Measurements from ENCODE around the gene MYBBP1A.

GRCh38 chr17:4527134-4527533, 28.1 kb downstream of the MYBBP1A start:
- TF ChIP-seq CTCF (IDR thresholded peaks at IDR 0.05) (no peak), EZH2 (IDR thresholded peaks at IDR 0.05; ENCODE audit: borderline replicate concordance, insufficient read depth, low read depth, low read length, poor library complexity, severe bottlenecking) (no peak)

All from B cell (primary cell).